WTC11 (cell line): ENCODE measurements around the gene PPM1G. TPM values are rescaled to one million over a fixed set of nuclear protein-coding genes. Genes with fewer than 3 reads are reported as not detected.

Experiments
- ATAC-seq: fragments of 200-7000 bp; cut with Tn5 transposase; 2 replicates; pipeline ENCODE4 v1.10.0; 2021; ENCODE audit warnings: mild to moderate bottlenecking, moderate library complexity
- CTCF ChIA-PET: fragments of 300-600 bp; sonication (Branson Sonifier 250); formaldehyde crosslinking; loops from one replicate; lab custom pipeline; 2021; ENCODE audit warnings: antibody characterized with exemption; lab: Charles Lee
- POLR2A ChIA-PET: fragments of 350-600 bp; sonication (Branson Sonifier 250); formaldehyde crosslinking; loops from one replicate; lab custom pipeline; 2021; ENCODE audit warnings: antibody characterized with exemption; lab: Charles Lee
- DNase-seq: peaks from one replicate; pipeline ENCODE4 v3.0.0; 2021; ENCODE audit warnings: low spot score
- H3K27ac Mint-ChIP-seq: 2 replicates; pipeline ENCODE4 v1.8.0; 2021; ENCODE audit warnings: mixed read lengths
- H3K27me3 Mint-ChIP-seq: 2 replicates; pipeline ENCODE4 v1.8.0; 2021; ENCODE audit warnings: low read depth, mild to moderate bottlenecking, moderate library complexity, mixed read lengths
- H3K36me3 Mint-ChIP-seq: 2 replicates; pipeline ENCODE4 v1.8.0; 2021; ENCODE audit warnings: mixed read lengths
- H3K4me1 Mint-ChIP-seq: 2 replicates; pipeline ENCODE4 v1.8.0; 2022; ENCODE audit warnings: mixed read lengths
- H3K4me3 Mint-ChIP-seq: 2 replicates; pipeline ENCODE4 v1.8.0; 2021; ENCODE audit warnings: mild to moderate bottlenecking, moderate library complexity, mixed read lengths
- H3K9me3 Mint-ChIP-seq: 2 replicates; pipeline ENCODE4 v1.8.0; 2021; ENCODE audit warnings: mixed read lengths
- EMX1 ChIP-seq: fragments of 250-450 bp; sonication (Bioruptor Pico); IDR thresholded peaks from 2 replicates; pipeline ENCODE4 v1.8.0; 2021; ENCODE audit warnings: mild to moderate bottlenecking
- ETV6 ChIP-seq: sonication (generic); formaldehyde crosslinking; IDR thresholded peaks from 2 replicates; pipeline ENCODE4 v1.8.1; 2022; ENCODE audit warnings: mild to moderate bottlenecking, missing genetic modification reagents
- FOXP1 ChIP-seq: sonication (generic); formaldehyde crosslinking; IDR thresholded peaks from 2 replicates; pipeline ENCODE4 v1.8.0; 2022; ENCODE audit warnings: missing genetic modification reagents, mild to moderate bottlenecking, moderate library complexity, borderline replicate concordance
- GABPB1 ChIP-seq: sonication (generic); formaldehyde crosslinking; IDR thresholded peaks from 2 replicates; pipeline ENCODE4 v1.8.1; 2023; ENCODE audit warnings: mild to moderate bottlenecking, missing genetic modification reagents
- MYBL2 ChIP-seq: sonication (generic); formaldehyde crosslinking; IDR thresholded peaks from 2 replicates; pipeline ENCODE4 v1.8.1; 2023; ENCODE audit warnings: mild to moderate bottlenecking, moderate library complexity, missing genetic modification reagents
- NFYB ChIP-seq: sonication (generic); formaldehyde crosslinking; conservative IDR thresholded peaks from 2 replicates; pipeline ENCODE4 v1.8.0; 2022; ENCODE audit warnings: low read depth, missing genetic modification reagents
- PRDM15 ChIP-seq: sonication (generic); formaldehyde crosslinking; IDR thresholded peaks from 2 replicates; pipeline ENCODE4 v1.8.0; 2022; ENCODE audit warnings: missing genetic modification reagents
- SMAD3 ChIP-seq: sonication (generic); formaldehyde crosslinking; IDR thresholded peaks from 2 replicates; pipeline ENCODE4 v1.8.0; 2022; ENCODE audit warnings: missing genetic modification reagents, mild to moderate bottlenecking, borderline replicate concordance
- SP1 ChIP-seq: sonication (generic); formaldehyde crosslinking; conservative IDR thresholded peaks from 2 replicates; pipeline ENCODE4 v1.8.1; 2022; ENCODE audit warnings: missing genetic modification reagents
- TP53 ChIP-seq: sonication (generic); formaldehyde crosslinking; IDR thresholded peaks from 2 replicates; pipeline ENCODE4 v1.8.1; 2023; ENCODE audit warnings: mild to moderate bottlenecking, missing genetic modification reagents
- ZBTB21 ChIP-seq: sonication (generic); formaldehyde crosslinking; IDR thresholded peaks from 2 replicates; pipeline ENCODE4 v1.8.1; 2023; ENCODE audit warnings: mild to moderate bottlenecking, missing genetic modification reagents, borderline replicate concordance
- ZNF121 ChIP-seq: sonication (generic); formaldehyde crosslinking; IDR thresholded peaks from 2 replicates; pipeline ENCODE4 v1.8.0; 2023; ENCODE audit warnings: missing genetic modification reagents
- ZNF416 ChIP-seq: fragments of 250-450 bp; sonication (Bioruptor Pico); IDR thresholded peaks from 2 replicates; pipeline ENCODE4 v1.9.0; 2021; ENCODE audit warnings: mild to moderate bottlenecking, inconsistent platforms
- total RNA-seq: library from RNA; stranded (reverse); gene quantifications from 3 replicates; pipeline ENCODE4 v1.2.3, GENCODE V29; 2021
- TF ChIP-seq, protein P1 (sequence below): sonication (generic); formaldehyde crosslinking; IDR thresholded peaks from 2 replicates; pipeline ENCODE4 v1.8.0; 2023; ENCODE audit warnings: missing genetic modification reagents, mild to moderate bottlenecking, borderline replicate concordance
- TF ChIP-seq, protein P2 (sequence below): sonication (generic); formaldehyde crosslinking; IDR thresholded peaks from 2 replicates; pipeline ENCODE4 v1.8.0; 2022; ENCODE audit warnings: mild to moderate bottlenecking, missing genetic modification reagents
- TF ChIP-seq, protein P3 (sequence below): sonication (generic); formaldehyde crosslinking; IDR thresholded peaks from 2 replicates; pipeline ENCODE4 v1.8.1; 2023; ENCODE audit warnings: mild to moderate bottlenecking, moderate library complexity, missing genetic modification reagents
- TF ChIP-seq, protein P4 (sequence below): fragments of 250-450 bp; sonication (Bioruptor Pico); IDR thresholded peaks from 2 replicates; pipeline ENCODE4 v1.9.0; 2021; ENCODE audit warnings: mild to moderate bottlenecking
- TF ChIP-seq, protein P5 (sequence below): sonication (generic); formaldehyde crosslinking; IDR thresholded peaks from 2 replicates; pipeline ENCODE4 v1.8.1; 2022; ENCODE audit warnings: low read depth, mild to moderate bottlenecking, moderate library complexity, missing genetic modification reagents, borderline replicate concordance
- TF ChIP-seq, protein P6 (sequence below): sonication (generic); formaldehyde crosslinking; IDR thresholded peaks from 2 replicates; pipeline ENCODE4 v1.8.0; 2022; ENCODE audit warnings: mild to moderate bottlenecking, missing genetic modification reagents

The PPM1G gene
- total RNA-seq, 1 experiment from 2014 or later, result 193 TPM

GRCh38 chr2:27428213-27428977 is 19.0 kb upstream of the PPM1G start, which contains the start of gene NRBP1:
Gene NRBP1, plus strand, starts transcription at chr2:27428631. Its CDS starts 4,643 bp downstream, at chr2:27433274.
- peaks cover 21% of the 10 kb centered on the region for H3K4me1 Mint-ChIP-seq
- ATAC-seq, result peak; percentile 90
- no peaks in the 10 kb centered on the region for H3K9me3 Mint-ChIP-seq
- peak; percentile 95 for DNase-seq
- H3K27me3 Mint-ChIP-seq, result no peaks in the 10 kb centered on the region; the same call in 1 of the 2 replicates
- CTCF ChIA-PET, result interaction anchor here (1.0 to 4.4 kb wide), 5 partner anchors 13 to 255 kb away, joined by 3 to 52 read pairs (median 5); partner anchors contain the start of gene PPM1G
- H3K36me3 Mint-ChIP-seq, result peaks cover 4% of the 10 kb centered on the region
- POLR2A ChIA-PET, result interaction anchor here (0.6 to 4.1 kb wide), 5 partner anchors 19 to 501 kb away, joined by 3 to 28 read pairs (median 3); partner anchors contain the start of genes PPM1G and ZNF513
- H3K27ac Mint-ChIP-seq, result peak within 1 kb of the TSS; percentile 93
- peak within 1 kb of the TSS; percentile 96 for H3K4me3 Mint-ChIP-seq
- TF ChIP-seq GABPB1 (CRISPR knock-in tag) (peak; percentile 69), ZNF416 (0 out of 2 replicates have a peak, but pooled peaks have one; percentile 39), ZNF121 (CRISPR knock-in tag) (no peak), ETV6 (peak; percentile 61), TP53 (CRISPR knock-in tag) (0 out of 2 replicates have a peak, but pooled peaks have one; percentile 71), FOXP1 (peak; percentile 46; the same call in 1 of the 2 replicates), SMAD3 (CRISPR knock-in tag) (no peak), SP1 (CRISPR knock-in tag) (peak; percentile 94), PRDM15 (CRISPR knock-in tag) (0 out of 2 replicates have a peak, but pooled peaks have one; percentile 31), NFYB (CRISPR knock-in tag) (peak; percentile 70), MYBL2 (CRISPR knock-in tag) (peak; percentile 84), ZBTB21 (CRISPR knock-in tag) (0 out of 2 replicates have a peak, but pooled peaks have one; percentile 26), EMX1 (no peak)
- TF ChIP-seq, protein P1, sequence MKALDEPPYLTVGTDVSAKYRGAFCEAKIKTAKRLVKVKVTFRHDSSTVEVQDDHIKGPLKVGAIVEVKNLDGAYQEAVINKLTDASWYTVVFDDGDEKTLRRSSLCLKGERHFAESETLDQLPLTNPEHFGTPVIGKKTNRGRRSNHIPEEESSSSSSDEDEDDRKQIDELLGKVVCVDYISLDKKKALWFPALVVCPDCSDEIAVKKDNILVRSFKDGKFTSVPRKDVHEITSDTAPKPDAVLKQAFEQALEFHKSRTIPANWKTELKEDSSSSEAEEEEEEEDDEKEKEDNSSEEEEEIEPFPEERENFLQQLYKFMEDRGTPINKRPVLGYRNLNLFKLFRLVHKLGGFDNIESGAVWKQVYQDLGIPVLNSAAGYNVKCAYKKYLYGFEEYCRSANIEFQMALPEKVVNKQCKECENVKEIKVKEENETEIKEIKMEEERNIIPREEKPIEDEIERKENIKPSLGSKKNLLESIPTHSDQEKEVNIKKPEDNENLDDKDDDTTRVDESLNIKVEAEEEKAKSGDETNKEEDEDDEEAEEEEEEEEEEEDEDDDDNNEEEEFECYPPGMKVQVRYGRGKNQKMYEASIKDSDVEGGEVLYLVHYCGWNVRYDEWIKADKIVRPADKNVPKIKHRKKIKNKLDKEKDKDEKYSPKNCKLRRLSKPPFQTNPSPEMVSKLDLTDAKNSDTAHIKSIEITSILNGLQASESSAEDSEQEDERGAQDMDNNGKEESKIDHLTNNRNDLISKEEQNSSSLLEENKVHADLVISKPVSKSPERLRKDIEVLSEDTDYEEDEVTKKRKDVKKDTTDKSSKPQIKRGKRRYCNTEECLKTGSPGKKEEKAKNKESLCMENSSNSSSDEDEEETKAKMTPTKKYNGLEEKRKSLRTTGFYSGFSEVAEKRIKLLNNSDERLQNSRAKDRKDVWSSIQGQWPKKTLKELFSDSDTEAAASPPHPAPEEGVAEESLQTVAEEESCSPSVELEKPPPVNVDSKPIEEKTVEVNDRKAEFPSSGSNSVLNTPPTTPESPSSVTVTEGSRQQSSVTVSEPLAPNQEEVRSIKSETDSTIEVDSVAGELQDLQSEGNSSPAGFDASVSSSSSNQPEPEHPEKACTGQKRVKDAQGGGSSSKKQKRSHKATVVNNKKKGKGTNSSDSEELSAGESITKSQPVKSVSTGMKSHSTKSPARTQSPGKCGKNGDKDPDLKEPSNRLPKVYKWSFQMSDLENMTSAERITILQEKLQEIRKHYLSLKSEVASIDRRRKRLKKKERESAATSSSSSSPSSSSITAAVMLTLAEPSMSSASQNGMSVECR, result peak; percentile 58; the same call in 1 of the 2 replicates
- TF ChIP-seq, protein P2, sequence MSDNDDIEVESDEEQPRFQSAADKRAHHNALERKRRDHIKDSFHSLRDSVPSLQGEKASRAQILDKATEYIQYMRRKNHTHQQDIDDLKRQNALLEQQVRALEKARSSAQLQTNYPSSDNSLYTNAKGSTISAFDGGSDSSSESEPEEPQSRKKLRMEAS (CRISPR knock-in tag), result 0 out of 2 replicates have a peak, but pooled peaks have one; percentile 31
- TF ChIP-seq, protein P3, sequence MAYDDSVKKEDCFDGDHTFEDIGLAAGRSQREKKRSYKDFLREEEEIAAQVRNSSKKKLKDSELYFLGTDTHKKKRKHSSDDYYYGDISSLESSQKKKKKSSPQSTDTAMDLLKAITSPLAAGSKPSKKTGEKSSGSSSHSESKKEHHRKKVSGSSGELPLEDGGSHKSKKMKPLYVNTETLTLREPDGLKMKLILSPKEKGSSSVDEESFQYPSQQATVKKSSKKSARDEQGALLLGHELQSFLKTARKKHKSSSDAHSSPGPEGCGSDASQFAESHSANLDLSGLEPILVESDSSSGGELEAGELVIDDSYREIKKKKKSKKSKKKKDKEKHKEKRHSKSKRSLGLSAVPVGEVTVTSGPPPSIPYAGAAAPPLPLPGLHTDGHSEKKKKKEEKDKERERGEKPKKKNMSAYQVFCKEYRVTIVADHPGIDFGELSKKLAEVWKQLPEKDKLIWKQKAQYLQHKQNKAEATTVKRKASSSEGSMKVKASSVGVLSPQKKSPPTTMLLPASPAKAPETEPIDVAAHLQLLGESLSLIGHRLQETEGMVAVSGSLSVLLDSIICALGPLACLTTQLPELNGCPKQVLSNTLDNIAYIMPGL (CRISPR knock-in tag), result peak; percentile 85; the same call in 1 of the 2 replicates
- TF ChIP-seq, protein P4, sequence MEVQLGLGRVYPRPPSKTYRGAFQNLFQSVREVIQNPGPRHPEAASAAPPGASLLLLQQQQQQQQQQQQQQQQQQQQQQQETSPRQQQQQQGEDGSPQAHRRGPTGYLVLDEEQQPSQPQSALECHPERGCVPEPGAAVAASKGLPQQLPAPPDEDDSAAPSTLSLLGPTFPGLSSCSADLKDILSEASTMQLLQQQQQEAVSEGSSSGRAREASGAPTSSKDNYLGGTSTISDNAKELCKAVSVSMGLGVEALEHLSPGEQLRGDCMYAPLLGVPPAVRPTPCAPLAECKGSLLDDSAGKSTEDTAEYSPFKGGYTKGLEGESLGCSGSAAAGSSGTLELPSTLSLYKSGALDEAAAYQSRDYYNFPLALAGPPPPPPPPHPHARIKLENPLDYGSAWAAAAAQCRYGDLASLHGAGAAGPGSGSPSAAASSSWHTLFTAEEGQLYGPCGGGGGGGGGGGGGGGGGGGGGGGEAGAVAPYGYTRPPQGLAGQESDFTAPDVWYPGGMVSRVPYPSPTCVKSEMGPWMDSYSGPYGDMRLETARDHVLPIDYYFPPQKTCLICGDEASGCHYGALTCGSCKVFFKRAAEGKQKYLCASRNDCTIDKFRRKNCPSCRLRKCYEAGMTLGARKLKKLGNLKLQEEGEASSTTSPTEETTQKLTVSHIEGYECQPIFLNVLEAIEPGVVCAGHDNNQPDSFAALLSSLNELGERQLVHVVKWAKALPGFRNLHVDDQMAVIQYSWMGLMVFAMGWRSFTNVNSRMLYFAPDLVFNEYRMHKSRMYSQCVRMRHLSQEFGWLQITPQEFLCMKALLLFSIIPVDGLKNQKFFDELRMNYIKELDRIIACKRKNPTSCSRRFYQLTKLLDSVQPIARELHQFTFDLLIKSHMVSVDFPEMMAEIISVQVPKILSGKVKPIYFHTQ (CRISPR knock-in tag), result no peak
- TF ChIP-seq, protein P5, sequence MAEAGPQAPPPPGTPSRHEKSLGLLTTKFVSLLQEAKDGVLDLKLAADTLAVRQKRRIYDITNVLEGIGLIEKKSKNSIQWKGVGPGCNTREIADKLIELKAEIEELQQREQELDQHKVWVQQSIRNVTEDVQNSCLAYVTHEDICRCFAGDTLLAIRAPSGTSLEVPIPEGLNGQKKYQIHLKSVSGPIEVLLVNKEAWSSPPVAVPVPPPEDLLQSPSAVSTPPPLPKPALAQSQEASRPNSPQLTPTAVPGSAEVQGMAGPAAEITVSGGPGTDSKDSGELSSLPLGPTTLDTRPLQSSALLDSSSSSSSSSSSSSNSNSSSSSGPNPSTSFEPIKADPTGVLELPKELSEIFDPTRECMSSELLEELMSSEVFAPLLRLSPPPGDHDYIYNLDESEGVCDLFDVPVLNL (CRISPR knock-in tag), result no peak
- TF ChIP-seq, protein P6, sequence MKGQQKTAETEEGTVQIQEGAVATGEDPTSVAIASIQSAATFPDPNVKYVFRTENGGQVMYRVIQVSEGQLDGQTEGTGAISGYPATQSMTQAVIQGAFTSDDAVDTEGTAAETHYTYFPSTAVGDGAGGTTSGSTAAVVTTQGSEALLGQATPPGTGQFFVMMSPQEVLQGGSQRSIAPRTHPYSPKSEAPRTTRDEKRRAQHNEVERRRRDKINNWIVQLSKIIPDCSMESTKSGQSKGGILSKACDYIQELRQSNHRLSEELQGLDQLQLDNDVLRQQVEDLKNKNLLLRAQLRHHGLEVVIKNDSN (CRISPR knock-in tag), result peak; percentile 6; the same call in 1 of the 2 replicates
